GM21381 (cell line): ENCODE data around the gene IGF2R.

Source experiments
- ATAC-seq: cut with Tn5 transposase; IDR thresholded peaks from one replicate; pipeline ENCODE4 v1.9.1; 2021; ENCODE audit warnings: mild to moderate bottlenecking, moderate library complexity; ENCODE audit not compliant: unreplicated experiment

IGF2R gene

GRCh38 chr6:160039441-160039840 lies 70.6 kb downstream of the IGF2R start:
- no peak for ATAC-seq

GRCh38 chr6:160040055-160040454 lies 71.2 kb downstream of the IGF2R start:
- ATAC-seq, result no peak

- no peak for ATAC-seq
Observed at GRCh38 chr6:160040527-160041264, 71.8 kb downstream of the IGF2R start.

GRCh38 chr6:160041608-160042007 lies 72.7 kb downstream of the IGF2R start:
- no peak for ATAC-seq

- ATAC-seq, result no peak
Observed at GRCh38 chr6:160042014-160042773, 73.3 kb downstream of the IGF2R start.

- ATAC-seq, result no peak
Observed at GRCh38 chr6:160042788-160043301, 74.0 kb downstream of the IGF2R start.

GRCh38 chr6:160043784-160044183 lies 74.9 kb downstream of the IGF2R start:
- no peak for ATAC-seq

GRCh38 chr6:160044687-160045086 lies 75.8 kb downstream of the IGF2R start:
- no peak for ATAC-seq

GRCh38 chr6:160048471-160048870 lies 79.6 kb downstream of the IGF2R start:
- no peak for ATAC-seq

GRCh38 chr6:160049346-160049745 lies 80.5 kb downstream of the IGF2R start:
- no peak for ATAC-seq

GRCh38 chr6:160050022-160050421 lies 81.1 kb downstream of the IGF2R start:
- ATAC-seq, result no peak

- no peak for ATAC-seq
Observed at GRCh38 chr6:160051390-160051789, 82.5 kb downstream of the IGF2R start.

GRCh38 chr6:160054271-160054670 lies 85.4 kb downstream of the IGF2R start:
- ATAC-seq, result no peak

GRCh38 chr6:160054913-160055312 lies 86.0 kb downstream of the IGF2R start:
- ATAC-seq, result no peak

- ATAC-seq, result no peak
Observed at GRCh38 chr6:160055378-160055777, 86.5 kb downstream of the IGF2R start.

GRCh38 chr6:160055813-160056212 lies 86.9 kb downstream of the IGF2R start:
- ATAC-seq, result no peak

- no peak for ATAC-seq
Observed at GRCh38 chr6:160057080-160057479, 88.2 kb downstream of the IGF2R start.

- ATAC-seq, result no peak
Observed at GRCh38 chr6:160058603-160059215, 89.8 kb downstream of the IGF2R start.

GRCh38 chr6:160060221-160060620 lies 91.3 kb downstream of the IGF2R start:
- no peak for ATAC-seq

- ATAC-seq, result no peak
Observed at GRCh38 chr6:160060920-160061447, 92.1 kb downstream of the IGF2R start.

GRCh38 chr6:160063771-160064413 lies 95.0 kb downstream of the IGF2R start:
- no peak for ATAC-seq
